ENCODE measurements around the gene TRNP1.

Gene TRNP1

GRCh38 chr1:27003745-27004470 is 10.4 kb downstream of the TRNP1 start:
- no peak for ATAC-seq

- ATAC-seq, result no peak
Observed at GRCh38 chr1:27004471-27005165, 11.1 kb downstream of the TRNP1 start.

- ATAC-seq, result no peak
Observed at GRCh38 chr1:27005166-27005530, 11.7 kb downstream of the TRNP1 start.

- ATAC-seq, result no peak
Observed at GRCh38 chr1:27005648-27006496, 12.4 kb downstream of the TRNP1 start.

- ATAC-seq, result no peak
Observed at GRCh38 chr1:27006683-27007082, 13.2 kb downstream of the TRNP1 start.

GRCh38 chr1:27007909-27008582 is 14.6 kb downstream of the TRNP1 start:
- ATAC-seq, result no peak

DNA sequence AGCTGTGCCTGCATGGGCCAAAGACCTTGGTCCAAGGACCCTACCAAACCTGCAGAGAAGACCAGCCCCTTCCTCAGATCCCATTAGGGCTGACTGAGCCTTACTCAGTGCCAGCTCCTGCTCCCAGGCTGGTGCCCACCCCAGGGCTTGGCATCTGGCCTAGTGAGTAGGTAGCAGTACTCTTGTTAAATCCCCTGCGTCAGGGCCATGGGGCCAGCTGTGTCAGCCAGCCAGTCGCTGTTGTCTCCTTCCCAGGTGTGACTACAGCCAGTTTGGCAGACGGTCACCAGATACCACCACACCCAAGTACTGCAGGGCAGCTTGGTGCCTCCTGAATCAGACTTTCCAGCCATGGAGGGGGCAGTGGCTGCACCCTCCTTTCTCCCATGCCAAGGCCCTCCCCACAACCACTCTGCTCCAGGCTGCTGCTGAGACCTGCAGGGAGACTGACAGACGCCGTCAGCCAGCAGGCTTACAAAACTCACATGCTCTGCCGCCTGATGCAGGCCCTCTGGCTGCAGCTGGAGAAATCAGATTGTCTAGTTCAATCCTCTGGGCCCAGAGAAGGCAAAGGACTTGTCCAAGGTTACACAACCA is 16.2 kb downstream of the TRNP1 start:
- ATAC-seq, result no peak

DNA sequence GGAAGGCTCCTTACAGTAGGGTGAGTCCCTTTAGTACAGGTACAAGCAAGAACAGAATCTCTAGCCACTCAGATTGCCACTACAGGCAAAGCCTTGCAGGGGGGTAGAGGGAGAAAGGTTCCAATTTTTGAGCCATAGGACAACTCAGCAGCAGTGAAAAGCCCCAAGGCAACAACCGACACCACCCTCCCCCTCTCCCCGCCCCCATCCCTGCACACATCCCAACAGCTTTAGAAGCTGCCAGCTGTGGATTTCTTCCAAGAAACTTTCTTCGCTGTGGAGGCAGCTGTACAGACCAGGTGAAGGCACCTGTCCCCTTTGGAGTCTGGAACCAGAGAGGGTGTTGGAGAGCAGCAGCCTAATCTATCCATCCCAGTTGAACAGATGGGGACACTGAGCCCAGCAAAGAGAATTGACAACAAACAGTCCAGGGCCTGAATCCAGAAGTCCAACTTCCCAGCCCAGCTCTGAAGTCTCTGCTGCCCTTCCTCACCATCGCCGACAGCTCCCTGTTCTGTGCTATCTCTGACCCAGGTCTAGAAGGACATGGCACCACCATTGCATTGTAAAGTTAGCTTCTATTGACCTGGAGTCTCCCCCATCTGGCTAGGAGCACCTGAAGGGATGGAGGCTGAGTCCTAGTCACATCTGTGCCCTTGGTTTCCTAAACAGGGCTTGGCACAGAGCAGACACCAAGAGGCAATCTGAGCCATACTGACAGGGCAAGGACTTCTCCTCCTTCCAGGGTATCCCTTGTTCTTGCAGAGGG is 16.9 kb downstream of the TRNP1 start:
- ATAC-seq, result no peak

GRCh38 chr1:27011058-27011764 is 17.7 kb downstream of the TRNP1 start:
- ATAC-seq, result no peak

- ATAC-seq, result no peak
Observed at GRCh38 chr1:27011976-27012563, 18.6 kb downstream of the TRNP1 start.

GRCh38 chr1:27015260-27015659 is 21.8 kb downstream of the TRNP1 start:
- ATAC-seq, result no peak

DNA sequence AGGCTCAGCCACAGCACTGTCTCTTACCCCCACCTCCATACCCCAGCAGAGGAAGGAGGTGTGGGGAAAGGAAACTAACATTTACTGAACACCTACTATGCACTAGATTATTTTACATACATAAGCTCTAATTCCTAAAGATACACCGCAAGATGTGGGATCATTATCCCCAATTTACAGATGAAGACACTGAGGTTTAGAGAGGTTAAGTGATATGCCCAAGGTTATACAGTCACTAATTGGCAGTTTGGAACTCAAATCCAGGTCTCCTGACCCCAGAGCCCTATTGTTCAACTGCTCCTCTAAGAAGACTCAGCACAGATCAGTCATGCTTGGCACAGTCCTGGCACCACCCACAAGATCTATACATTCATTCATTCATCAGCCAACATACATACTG is 22.9 kb downstream of the TRNP1 start:
- ATAC-seq, result no peak

DNA sequence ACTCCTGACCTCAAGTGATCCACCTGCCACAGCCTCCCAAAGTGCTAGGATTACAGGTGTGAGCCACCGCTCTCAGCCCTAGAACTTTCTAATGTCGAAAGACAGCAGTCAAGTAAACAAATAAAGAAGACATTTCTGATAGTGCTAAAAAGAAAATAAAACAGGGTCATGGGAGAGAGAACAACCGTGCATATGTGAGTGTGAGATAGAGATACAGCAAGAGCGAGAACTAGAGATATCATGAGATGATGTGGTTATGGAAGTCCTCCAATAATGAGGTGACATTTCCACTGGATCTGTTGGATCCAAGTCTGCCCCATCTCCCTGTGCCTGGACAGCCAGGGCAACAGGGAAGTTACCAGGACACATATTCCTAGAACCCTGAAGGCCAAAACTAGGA is 23.7 kb downstream of the TRNP1 start:
- no peak for ATAC-seq

GRCh38 chr1:27018316-27018715 is 24.8 kb downstream of the TRNP1 start:
- ATAC-seq, result no peak

- ATAC-seq, result no peak
Observed at GRCh38 chr1:27021354-27022031, 28.0 kb downstream of the TRNP1 start.

- ATAC-seq, result no peak
Observed at GRCh38 chr1:27025718-27026117, 32.2 kb downstream of the TRNP1 start.

- no peak for ATAC-seq
Observed at GRCh38 chr1:27026621-27027574, 33.4 kb downstream of the TRNP1 start.

DNA sequence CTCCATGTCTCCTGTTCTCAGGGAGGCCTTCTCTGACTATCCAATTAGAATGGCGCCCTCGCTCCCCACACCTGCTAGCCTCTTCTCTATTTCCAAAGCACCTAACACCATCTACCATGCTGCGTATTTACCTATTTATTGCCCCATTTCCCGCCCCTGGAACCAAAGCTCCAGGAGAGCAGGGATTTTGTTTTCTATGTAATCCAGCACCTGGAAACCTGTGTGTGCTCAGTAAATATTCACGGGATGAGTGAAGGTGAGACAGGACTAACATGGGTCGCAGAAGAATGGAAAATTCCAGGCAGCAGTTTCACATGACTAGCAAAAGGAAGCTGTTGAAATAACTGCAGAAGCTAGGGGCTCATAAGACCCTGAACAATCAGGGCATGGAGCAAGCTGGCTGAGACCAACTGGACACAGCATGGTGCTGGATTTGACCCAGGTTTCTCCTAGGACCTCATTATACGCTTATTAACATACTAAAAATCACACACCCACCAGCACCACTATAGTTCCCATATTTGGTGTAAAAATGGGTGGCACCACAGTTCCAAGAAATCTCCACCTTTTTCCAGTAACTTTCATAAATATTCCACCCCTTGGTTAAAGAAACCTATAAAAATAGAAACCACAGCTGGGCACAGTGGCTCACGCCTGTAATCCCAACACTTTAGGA is 34.2 kb downstream of the TRNP1 start:
- no peak for ATAC-seq
